Ovary (tissue), 3 donors: ENCODE data around the gene FBXW2.
A peak's percentile ranks its signal among the peaks of the same experiment; 100 is the strongest.

Source experiments
- CTCF ChIP-seq, 3 donors: fragments of 450-650 bp in 2 of 3; fragments of 200-600 bp in 1 of 3; IDR thresholded peaks; one replicate each; pipeline versions ENCODE4 v1.5.1 to v1.8.0; 2016 to 2022; ENCODE audit warnings: antibody characterized with exemption in 3 of 3, mild to moderate bottlenecking in 1 of 3
- EP300 ChIP-seq: sonication (generic); formaldehyde crosslinking; IDR thresholded peaks from one replicate; pipeline ENCODE4 v1.6.1; 2017; ENCODE audit warnings: antibody characterized with exemption
- POLR2A ChIP-seq: fragments of 450-650 bp; IDR thresholded peaks from one replicate; pipeline ENCODE4 v1.6.1; 2017; ENCODE audit warnings: antibody characterized with exemption, mild to moderate bottlenecking, moderate library complexity
- donor health status: DM: no; HTN: no; CAD: no.

GRCh38 chr9:120714088-120714845, 78.9 kb downstream of the FBXW2 start, which contains the start of gene MEGF9:
- TF ChIP-seq CTCF (IDR thresholded peaks at IDR 0.05) = peak in 1 of 3 donors; percentile 21
- TF ChIP-seq POLR2A = peak; percentile 58
- no peak for TF ChIP-seq EP300
